ENCODE results near the gene MIDN. TPM values are rescaled to one million over a fixed set of nuclear protein-coding genes. Genes with fewer than 3 reads are reported as not detected.

MIDN gene
- total and polyA plus RNA-seq, 2 donors (not counting 3 experiments of a cell fraction or from before 2014, with no cell fraction given): 20.0 to 85.9 TPM

DNA sequence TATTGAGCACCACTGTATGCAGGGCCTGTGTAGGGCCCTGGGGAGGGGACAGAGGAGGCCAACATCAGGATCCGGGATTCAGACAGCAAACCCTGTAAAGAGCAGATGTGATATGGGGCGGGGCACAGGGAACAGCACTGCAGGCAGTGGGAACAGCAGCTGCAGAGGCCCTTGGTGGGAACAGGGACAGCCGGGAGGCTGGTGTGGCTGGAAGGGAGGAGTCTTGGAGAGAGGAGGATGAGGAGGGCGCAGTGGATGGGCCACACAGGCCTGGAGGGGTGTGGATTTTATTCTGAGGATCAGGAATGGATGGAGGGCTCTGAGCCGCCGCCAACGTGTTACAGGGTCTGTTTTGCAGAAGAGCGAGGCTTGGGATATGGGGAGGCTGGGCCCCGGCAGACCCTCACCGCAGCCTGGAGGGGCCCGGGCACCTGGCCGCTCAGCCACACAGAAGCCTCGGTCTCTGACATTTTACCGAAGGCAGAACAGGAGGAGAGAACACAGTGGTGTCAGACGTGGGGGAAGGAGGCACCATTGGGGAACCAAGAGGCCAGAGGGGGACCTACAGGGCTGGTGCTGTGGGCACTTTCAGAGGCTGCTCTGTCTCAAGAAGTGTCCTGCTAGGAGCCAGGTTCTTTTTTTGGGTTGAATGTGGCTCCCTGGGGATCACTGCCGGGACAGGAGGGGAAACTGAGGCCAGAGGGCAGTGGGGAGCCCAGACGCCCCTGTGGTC lies 44.2 kb downstream of the MIDN start:
- H3K9me3 ChIP-seq (replicated peaks; ENCODE audit: control insufficient read depth, insufficient read depth, low read length): no peaks in the 10 kb centered on the region
- BruUV-seq (replicated peaks): no TSS peak
- dilution Hi-C loops (cut with MboI; ENCODE audit: extremely low pct_ligation_motif_present, low sequenced_read_pairs) (no loop called here), intact Hi-C loops (cut with micrococcal nuclease) (no loop called here)
- no peaks in the 10 kb centered on the region for H3K36me3 ChIP-seq (ENCODE audit: control insufficient read depth in 2 of 2, extremely low read depth in 1 of 2, insufficient read depth in 2 of 2, low read length in 2 of 2)
- no peaks in the 10 kb centered on the region for H4K20me1 ChIP-seq (replicated peaks; ENCODE audit: control insufficient read depth, extremely low read depth, insufficient read depth, low read length)
- H2AFZ ChIP-seq (ENCODE audit: low read depth, low read length): no peak overlapping the region
- no peak overlapping the region for H3K4me3 ChIP-seq (replicated peaks in 1 of 3; ENCODE audit: insufficient read depth in 1 of 3, low read depth in 1 of 3, low read length in 3 of 3)
- no peaks in the 10 kb centered on the region for H3K79me2 ChIP-seq (ENCODE audit: control insufficient read depth, insufficient read depth, low read length)
- ChIA-PET POLR2A (no interaction called here), CTCF (no interaction called here)
- no peak overlapping the region for H3K9ac ChIP-seq (replicated peaks; ENCODE audit: extremely low read depth, insufficient read depth, low read length)
- no peaks in the 10 kb centered on the region for H3K9me1 ChIP-seq (replicated peaks; ENCODE audit: control insufficient read depth, extremely low read depth, insufficient read depth, low read length)
- H3K27me3 ChIP-seq (ENCODE audit: control insufficient read depth in 2 of 2, insufficient read depth in 2 of 2, low read length in 2 of 2): no peaks in the 10 kb centered on the region
- no peak for FAIRE-seq
- peaks cover 4% of the 10 kb centered on the region for H3K4me1 ChIP-seq (ENCODE audit: control insufficient read depth, extremely low read depth, insufficient read depth, low read length)
- DNase-seq (ENCODE audit: low read depth, low spot score): no peak
- H3K4me2 ChIP-seq (ENCODE audit: insufficient read depth, low read length): no peak overlapping the region
- no peak overlapping the region for H3K27ac ChIP-seq (ENCODE audit: insufficient read depth, low read depth, low read length)
- TF ChIP-seq JUN (IDR thresholded peaks at IDR 0.05; ENCODE audit: borderline replicate concordance, insufficient read depth, insufficient read length, low read depth) (no peak), FOS (IDR thresholded peaks at IDR 0.05; ENCODE audit: borderline replicate concordance, insufficient read depth, low read length) (no peak), MYC (IDR thresholded peaks at IDR 0.05; ENCODE audit: low read depth, low read length) (no peak), POLR2A (IDR thresholded peaks at IDR 0.05; ENCODE audit: low read depth, low read length) (no peak), POLR2AphosphoS5 (IDR thresholded peaks at IDR 0.05; ENCODE audit: insufficient read depth, low read depth, low read length) (no peak), CTCF (IDR thresholded peaks at IDR 0.05; ENCODE audit: extremely low read depth in 1 of 2, insufficient read depth in 1 of 2, low read depth in 1 of 2, low read length in 2 of 2) (no peak), EZH2 (IDR thresholded peaks at IDR 0.05; ENCODE audit: borderline replicate concordance, low read depth, low read length, severe bottlenecking) (no peak)
- TF ChIP-seq, protein P1, sequence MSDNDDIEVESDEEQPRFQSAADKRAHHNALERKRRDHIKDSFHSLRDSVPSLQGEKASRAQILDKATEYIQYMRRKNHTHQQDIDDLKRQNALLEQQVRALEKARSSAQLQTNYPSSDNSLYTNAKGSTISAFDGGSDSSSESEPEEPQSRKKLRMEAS (IDR thresholded peaks at IDR 0.05; ENCODE audit: insufficient read depth, insufficient read length): no peak

Data from endothelial cell of umbilical vein (primary cell).